ENCODE data around the gene CHRNA10. TPM values are rescaled to one million over a fixed set of nuclear protein-coding genes. Genes with fewer than 3 reads are reported as not detected.

CHRNA10 gene
- total RNA-seq, 4 donors from 2014 or later = 0.19 to 0.78 (median 0.67) TPM; not detected in 1

DNA sequence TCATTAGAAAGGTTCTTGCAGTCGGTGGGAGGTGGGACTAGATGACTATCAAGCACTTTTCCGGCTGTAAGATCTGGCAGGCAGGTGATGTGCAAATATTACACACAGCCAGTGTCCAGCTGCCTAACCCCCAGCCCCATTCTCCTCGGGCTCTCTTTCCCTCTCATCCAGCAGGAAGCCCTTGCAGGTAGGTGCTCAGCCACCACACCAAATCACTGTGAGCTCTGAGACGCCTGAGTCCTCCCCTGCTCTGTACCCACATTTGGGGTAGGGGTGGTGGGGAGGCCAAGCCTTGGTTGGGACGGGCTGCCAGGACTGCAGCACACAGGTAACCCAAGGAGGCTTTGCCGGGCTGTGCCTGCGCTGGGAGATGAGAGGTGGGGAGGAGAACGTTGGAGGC, 30.0 kb downstream of the CHRNA10 start:
- no peak for TF ChIP-seq POLR2AphosphoS5 (IDR thresholded peaks at IDR 0.05)
- TF ChIP-seq EP300 (IDR thresholded peaks at IDR 0.05) = no peak
- no peak for TF ChIP-seq POLR2A (IDR thresholded peaks at IDR 0.05)
- TF ChIP-seq, protein P1, sequence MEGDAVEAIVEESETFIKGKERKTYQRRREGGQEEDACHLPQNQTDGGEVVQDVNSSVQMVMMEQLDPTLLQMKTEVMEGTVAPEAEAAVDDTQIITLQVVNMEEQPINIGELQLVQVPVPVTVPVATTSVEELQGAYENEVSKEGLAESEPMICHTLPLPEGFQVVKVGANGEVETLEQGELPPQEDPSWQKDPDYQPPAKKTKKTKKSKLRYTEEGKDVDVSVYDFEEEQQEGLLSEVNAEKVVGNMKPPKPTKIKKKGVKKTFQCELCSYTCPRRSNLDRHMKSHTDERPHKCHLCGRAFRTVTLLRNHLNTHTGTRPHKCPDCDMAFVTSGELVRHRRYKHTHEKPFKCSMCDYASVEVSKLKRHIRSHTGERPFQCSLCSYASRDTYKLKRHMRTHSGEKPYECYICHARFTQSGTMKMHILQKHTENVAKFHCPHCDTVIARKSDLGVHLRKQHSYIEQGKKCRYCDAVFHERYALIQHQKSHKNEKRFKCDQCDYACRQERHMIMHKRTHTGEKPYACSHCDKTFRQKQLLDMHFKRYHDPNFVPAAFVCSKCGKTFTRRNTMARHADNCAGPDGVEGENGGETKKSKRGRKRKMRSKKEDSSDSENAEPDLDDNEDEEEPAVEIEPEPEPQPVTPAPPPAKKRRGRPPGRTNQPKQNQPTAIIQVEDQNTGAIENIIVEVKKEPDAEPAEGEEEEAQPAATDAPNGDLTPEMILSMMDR (IDR thresholded peaks at IDR 0.05) = no peak
- peaks cover 0 to 22% (median 9%) of the 10 kb centered on the region in 3 donors for H3K4me1 ChIP-seq
- no peaks in the 10 kb centered on the region for H3K27me3 ChIP-seq
- H3K4me3 ChIP-seq = no peak overlapping the region
- H3K27ac ChIP-seq = no peak overlapping the region
- H3K9me3 ChIP-seq = no peaks in the 10 kb centered on the region
- WGBS, 2 donors (ENCODE audit: low coverage in 1 of 2) = 62% methylated on average over 2 of the region's 8 CpGs; no CpG with 5 or more reads in 1 of the 2 donors
- ATAC-seq = no peak
- no peaks in the 10 kb centered on the region for H3K36me3 ChIP-seq

DNA sequence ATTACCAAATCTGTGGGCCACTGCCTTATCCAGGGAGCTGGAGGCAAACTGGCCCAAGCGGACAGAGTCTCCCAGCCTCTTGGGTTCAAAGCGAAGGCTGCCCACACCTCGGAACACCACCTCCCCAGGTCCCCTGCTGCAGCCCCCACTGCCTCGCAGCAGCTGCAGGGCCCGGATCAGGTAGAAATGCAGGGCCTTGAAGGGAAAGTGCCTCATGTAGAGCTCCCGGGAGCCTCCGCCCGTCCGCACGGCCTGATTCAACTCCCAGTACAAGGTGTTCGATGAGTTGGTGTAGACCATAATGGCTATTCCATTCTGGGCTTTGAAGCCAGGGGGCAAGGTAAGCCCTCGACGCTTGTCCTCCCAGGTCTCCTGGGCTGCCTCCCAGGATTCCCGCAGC, 31.3 kb downstream of the CHRNA10 start:
- WGBS, 2 donors (ENCODE audit: low coverage in 1 of 2) = 94 to 95% methylated on average over 3 to 4 of the region's 14 CpGs

DNA sequence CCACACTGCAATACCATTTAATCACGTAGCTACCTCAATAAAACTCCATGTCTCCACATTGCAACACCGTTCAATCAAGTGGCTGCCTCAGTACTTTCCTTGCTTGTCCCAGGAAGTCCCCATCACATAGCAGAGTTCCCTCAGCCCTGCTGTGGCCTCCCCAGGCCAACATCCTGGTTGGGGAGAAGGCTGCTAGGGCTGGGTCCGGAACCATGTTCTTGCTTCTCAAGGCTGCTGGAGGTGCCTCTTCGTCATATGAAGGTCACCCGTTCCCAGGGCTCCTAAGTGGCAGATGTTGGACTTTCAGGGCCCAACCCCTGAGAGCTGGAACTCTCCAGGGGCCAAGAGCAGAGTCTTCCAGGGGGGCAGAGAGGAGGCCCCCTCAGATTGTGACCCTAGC, 32.7 kb downstream of the CHRNA10 start:
- H3K27ac ChIP-seq = no peak overlapping the region
- H3K9me3 ChIP-seq = no peaks in the 10 kb centered on the region
- ATAC-seq = no peak
- WGBS, 2 donors (ENCODE audit: low coverage in 1 of 2) = 89% methylated on average over 2 of the region's 5 CpGs; no CpG with 5 or more reads in 1 of the 2 donors
- peaks cover 0 to 21% (median 9%) of the 10 kb centered on the region in 3 donors for H3K4me1 ChIP-seq
- no peaks in the 10 kb centered on the region for H3K36me3 ChIP-seq
- H3K4me3 ChIP-seq = no peak overlapping the region
- TF ChIP-seq POLR2AphosphoS5 (IDR thresholded peaks at IDR 0.05) = no peak
- H3K27me3 ChIP-seq = no peaks in the 10 kb centered on the region

More for the DNA sequence above, 31.3 kb downstream of the CHRNA10 start:
- no peaks in the 10 kb centered on the region for H3K27me3 ChIP-seq
- H3K27ac ChIP-seq = no peak overlapping the region
- peaks cover 0 to 22% (median 9%) of the 10 kb centered on the region in 3 donors for H3K4me1 ChIP-seq
- ATAC-seq = no peak
- no peaks in the 10 kb centered on the region for H3K9me3 ChIP-seq
- no peak overlapping the region for H3K4me3 ChIP-seq
- no peak for TF ChIP-seq POLR2AphosphoS5 (IDR thresholded peaks at IDR 0.05)
- TF ChIP-seq, protein P1 (IDR thresholded peaks at IDR 0.05) = no peak
- TF ChIP-seq POLR2A (IDR thresholded peaks at IDR 0.05) = no peak
- no peak for TF ChIP-seq EP300 (IDR thresholded peaks at IDR 0.05)
- no peaks in the 10 kb centered on the region for H3K36me3 ChIP-seq

DNA sequence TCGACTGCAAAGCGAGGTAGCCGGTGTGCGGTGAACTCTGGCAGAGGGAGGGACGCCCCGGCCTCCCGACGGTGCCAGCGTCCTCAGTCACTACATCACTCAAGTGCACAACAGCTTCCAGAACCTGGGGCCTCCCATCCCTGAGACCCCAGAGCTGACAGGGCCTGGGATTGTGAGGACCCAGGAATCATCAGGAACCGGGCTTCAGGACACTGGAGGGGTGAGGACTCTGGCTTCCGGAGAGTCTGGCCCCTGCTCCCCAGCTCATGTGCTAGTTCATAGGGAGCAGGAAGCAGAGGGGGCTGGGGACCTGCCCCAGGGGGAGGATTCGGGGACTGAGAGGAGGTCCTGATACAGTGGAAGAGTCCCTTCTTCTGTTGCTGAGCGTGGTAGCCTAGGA, 34.0 kb downstream of the CHRNA10 start:
- TF ChIP-seq POLR2AphosphoS5 (IDR thresholded peaks at IDR 0.05) = no peak
- TF ChIP-seq, protein P1 (IDR thresholded peaks at IDR 0.05) = no peak
- TF ChIP-seq POLR2A (IDR thresholded peaks at IDR 0.05) = no peak
- TF ChIP-seq EP300 (IDR thresholded peaks at IDR 0.05) = no peak
- Histone ChIP-seq H3K36me3 (no peaks in the 10 kb centered on the region), H3K9me3 (no peaks in the 10 kb centered on the region), H3K4me3 (no peak overlapping the region), H3K27me3 (no peaks in the 10 kb centered on the region), H3K4me1 (peaks cover 0 to 7% (median 0%) of the 10 kb centered on the region in 3 donors), H3K27ac (no peak overlapping the region)
- WGBS, 2 donors (ENCODE audit: low coverage in 1 of 2) = 58% methylated on average over 2 of the region's 13 CpGs; no CpG with 5 or more reads in 1 of the 2 donors
- ATAC-seq = no peak

DNA sequence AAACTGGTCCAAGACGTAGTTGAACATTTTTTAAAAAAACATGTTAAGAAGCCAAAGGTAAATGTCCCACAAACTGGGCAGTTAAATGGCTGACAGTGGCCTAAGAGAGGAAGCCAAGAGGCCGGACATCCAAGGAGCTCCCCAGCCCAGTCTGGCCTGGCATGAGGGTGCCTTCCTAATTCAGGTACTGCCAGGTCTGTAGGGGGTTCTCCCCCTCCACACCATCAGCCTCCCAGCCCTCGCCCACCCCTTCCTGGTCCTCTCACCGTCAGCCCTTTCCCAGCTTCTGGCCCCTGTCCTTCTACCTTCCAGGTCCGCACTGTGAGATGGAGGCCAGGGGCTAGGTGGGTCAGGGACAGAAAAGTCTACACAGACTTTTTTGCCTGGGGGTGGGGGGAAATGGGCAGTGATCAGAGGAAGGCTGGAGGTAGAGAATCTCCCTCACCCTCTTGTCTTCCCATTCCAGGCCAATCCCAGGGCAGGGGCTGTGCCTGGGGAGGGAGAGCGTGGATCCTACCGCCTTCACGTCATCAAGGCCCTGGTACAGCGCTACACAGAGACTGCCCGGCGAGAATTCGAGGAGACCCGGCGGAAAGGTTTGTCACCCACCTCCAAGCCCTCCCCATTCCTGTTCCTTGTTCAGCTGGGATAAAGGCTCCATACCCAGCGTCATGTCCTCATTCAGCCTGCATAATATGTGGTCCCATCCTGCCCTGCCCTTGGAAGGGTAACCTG, 35.4 kb downstream of the CHRNA10 start:
- no peaks in the 10 kb centered on the region for H3K27me3 ChIP-seq
- H3K4me1 ChIP-seq = no peaks in the 10 kb centered on the region
- no peak overlapping the region for H3K4me3 ChIP-seq
- H3K36me3 ChIP-seq = no peaks in the 10 kb centered on the region
- no peak for TF ChIP-seq POLR2A (IDR thresholded peaks at IDR 0.05)
- TF ChIP-seq POLR2AphosphoS5 (IDR thresholded peaks at IDR 0.05) = no peak
- no peak for ATAC-seq
- 92 to 100% methylated on average over 1 to 11 of the region's 15 CpGs for WGBS, 2 donors (ENCODE audit: low coverage in 1 of 2)
- H3K9me3 ChIP-seq = no peaks in the 10 kb centered on the region
- H3K27ac ChIP-seq = no peak overlapping the region

DNA sequence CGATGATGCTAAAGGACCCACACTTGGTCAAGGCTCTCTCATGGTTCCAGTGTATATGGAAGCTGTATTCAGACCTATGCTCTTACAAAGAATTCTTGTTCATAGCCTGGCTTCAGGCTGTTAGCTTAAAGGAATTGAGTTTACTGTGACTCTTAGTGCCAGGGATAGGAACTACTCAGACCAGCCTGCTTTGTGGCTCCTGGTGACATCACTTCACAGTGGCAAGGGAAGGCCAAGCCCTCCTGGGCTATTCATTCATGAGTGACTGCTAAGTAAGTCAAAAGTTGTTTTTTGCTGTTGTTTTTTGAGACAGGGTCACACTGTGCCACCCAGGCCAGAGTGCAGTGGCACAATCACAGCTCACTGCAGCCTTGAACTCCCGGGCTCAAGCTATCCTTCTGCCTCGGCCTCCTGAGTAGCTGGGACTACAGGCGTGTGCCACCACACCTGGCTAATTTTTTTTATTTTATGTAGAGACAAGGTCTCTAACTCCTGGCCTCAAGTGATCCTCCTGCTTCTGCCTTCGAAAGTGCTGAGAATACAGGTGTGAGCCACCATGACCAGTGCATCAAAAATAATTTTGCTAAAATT, 39.0 kb downstream of the CHRNA10 start:
- Histone ChIP-seq H3K4me1 (no peaks in the 10 kb centered on the region), H3K27ac (no peak overlapping the region), H3K9me3 (no peaks in the 10 kb centered on the region), H3K36me3 (no peaks in the 10 kb centered on the region), H3K4me3 (no peak overlapping the region), H3K27me3 (no peaks in the 10 kb centered on the region)
- no peak for ATAC-seq
- TF ChIP-seq POLR2AphosphoS5 (IDR thresholded peaks at IDR 0.05) = no peak
- no peak for TF ChIP-seq POLR2A (IDR thresholded peaks at IDR 0.05)
- 91 to 94% methylated on average over 2 to 5 of the region's 5 CpGs for WGBS, 2 donors (ENCODE audit: low coverage in 1 of 2)
